ENCODE measurements around the gene ANP32B. TPM values are rescaled to one million over a fixed set of nuclear protein-coding genes. Genes with fewer than 3 reads are reported as not detected.

Gene ANP32B
- total and polyA plus RNA-seq, 7 donors: 31.4 to 217 (median 66.7) TPM

GRCh38 chr9:97997330-97998276 lies 14.5 kb downstream of the ANP32B start:
- Histone ChIP-seq H3K27ac (no peak overlapping the region), H3K4me1 (peaks cover 0 to 25% (median 22%) of the 10 kb centered on the region in 4 donors), H3K9me3 (no peaks in the 10 kb centered on the region), H3K27me3 (no peaks in the 10 kb centered on the region), H3K4me3 (no peak overlapping the region), H3K36me3 (peaks cover 0 to 59% (median 8%) of the 10 kb centered on the region in 4 donors)
- intact Hi-C loops (cut with DNase I): no loop called here
- TF ChIP-seq EP300 (IDR thresholded peaks at IDR 0.05) (no peak), CTCF (IDR thresholded peaks at IDR 0.05) (no peak), POLR2AphosphoS5 (IDR thresholded peaks at IDR 0.05) (no peak), POLR2A (IDR thresholded peaks at IDR 0.05) (no peak)
- DNase-seq: no peak
- WGBS, 2 donors: 89 to 91% methylated on average over 3 of the region's 3 CpGs

- 72 to 78% methylated on average over 2 of the region's 2 CpGs for WGBS, 2 donors
- Histone ChIP-seq H3K36me3 (peaks cover 18 to 59% (median 30%) of the 10 kb centered on the region in 4 donors), H3K9me3 (no peaks in the 10 kb centered on the region), H3K27me3 (no peaks in the 10 kb centered on the region), H3K4me3 (no peak overlapping the region), H3K4me1 (peaks cover 0 to 22% (median 17%) of the 10 kb centered on the region in 4 donors), H3K27ac (peak overlapping the region in 2 of 4 donors; percentile 16 to 18)
- TF ChIP-seq CTCF (IDR thresholded peaks at IDR 0.05) (no peak), POLR2A (IDR thresholded peaks at IDR 0.05) (no peak), POLR2AphosphoS5 (IDR thresholded peaks at IDR 0.05) (no peak)
- intact Hi-C loops (cut with DNase I): no loop called here
- DNase-seq: no peak
These were observed 19.7 kb downstream of the ANP32B start for GRCh38 chr9:98002808-98003207.

GRCh38 chr9:98006127-98006796 lies 23.1 kb downstream of the ANP32B start:
- DNase-seq: no peak
- Histone ChIP-seq H3K36me3 (peaks cover 21 to 75% (median 37%) of the 10 kb centered on the region in 4 donors), H3K4me3 (no peak overlapping the region), H3K9me3 (no peaks in the 10 kb centered on the region), H3K27ac (no peak overlapping the region), H3K4me1 (peaks cover 0 to 35% (median 27%) of the 10 kb centered on the region in 4 donors), H3K27me3 (no peaks in the 10 kb centered on the region)
- TF ChIP-seq POLR2AphosphoS5 (IDR thresholded peaks at IDR 0.05) (no peak), POLR2A (IDR thresholded peaks at IDR 0.05) (no peak), CTCF (IDR thresholded peaks at IDR 0.05) (no peak), EP300 (IDR thresholded peaks at IDR 0.05) (no peak)
- intact Hi-C loops (cut with DNase I): no loop called here
- WGBS, 2 donors: 83 to 92% methylated on average over 5 of the region's 5 CpGs

- no peak overlapping the region for H3K27ac ChIP-seq
- no peak for DNase-seq
- intact Hi-C loops (cut with DNase I): no loop called here
- TF ChIP-seq EP300 (IDR thresholded peaks at IDR 0.05) (no peak), POLR2AphosphoS5 (IDR thresholded peaks at IDR 0.05) (no peak), CTCF (IDR thresholded peaks at IDR 0.05) (no peak), POLR2A (IDR thresholded peaks at IDR 0.05) (no peak)
- 82% methylated on average over 13 of the region's 13 CpGs for whole genome bisulfite sequencing, 2 donors
- peaks cover 0 to 32% (median 23%) of the 10 kb centered on the region in 4 donors for H3K4me1 ChIP-seq
- H3K9me3 ChIP-seq: no peaks in the 10 kb centered on the region
- no peaks in the 10 kb centered on the region for H3K27me3 ChIP-seq
- peaks cover 24 to 76% (median 47%) of the 10 kb centered on the region in 4 donors for H3K36me3 ChIP-seq
- H3K4me3 ChIP-seq: no peak overlapping the region
These were observed 24.2 kb downstream of the ANP32B start for GRCh38 chr9:98007251-98007928.

All from sigmoid colon (tissue), 7 donors.